Parathyroid adenoma (tissue), 2 donors: ENCODE results near the gene LTBP4.

Experiments
- H2AFZ ChIP-seq: fragments of 300-600 bp; sonication (generic); one replicate; pipeline ENCODE4 v1.7.0; 2017; ENCODE audit warnings: antibody characterized with exemption, mild to moderate bottlenecking
- H3K27ac ChIP-seq: fragments of 300-600 bp; sonication (generic); one replicate; pipeline ENCODE4 v1.7.0; 2017
- H3K27me3 ChIP-seq: fragments of 300-600 bp; sonication (generic); one replicate; pipeline ENCODE4 v1.7.0; 2017; ENCODE audit warnings: low read length; ENCODE audit not compliant: control insufficient read depth, insufficient read depth
- H3K36me3 ChIP-seq: fragments of 300-600 bp; sonication (generic); one replicate; pipeline ENCODE4 v1.7.0; 2017; ENCODE audit warnings: low read length; ENCODE audit not compliant: control insufficient read depth, insufficient read depth
- H3K4me1 ChIP-seq: fragments of 300-600 bp; sonication (generic); one replicate; pipeline ENCODE4 v1.7.0; 2017; ENCODE audit warnings: control low read depth
- H3K4me2 ChIP-seq: fragments of 300-600 bp; sonication (generic); one replicate; pipeline ENCODE4 v1.7.0; 2017; ENCODE audit warnings: low read length
- H3K4me3 ChIP-seq: fragments of 300-600 bp; sonication (generic); one replicate; pipeline ENCODE4 v1.7.0; 2017; ENCODE audit warnings: low read depth, low read length
- H3K79me2 ChIP-seq: fragments of 300-600 bp; sonication (generic); one replicate; pipeline ENCODE4 v1.7.0; 2017; ENCODE audit warnings: control low read depth
- H3K9ac ChIP-seq: fragments of 300-600 bp; sonication (generic); one replicate; pipeline ENCODE4 v1.7.0; 2017; ENCODE audit warnings: mild to moderate bottlenecking
- H3K9me3 ChIP-seq: fragments of 300-600 bp; sonication (generic); one replicate; pipeline ENCODE4 v1.7.0; 2017; ENCODE audit warnings: low read length; ENCODE audit not compliant: control insufficient read depth
- TF ChIP-seq, protein P1 (sequence below): fragments of 300-600 bp; sonication (generic); IDR thresholded peaks from one replicate; pipeline ENCODE4 v1.7.0; 2017; ENCODE audit warnings: antibody characterized with exemption, mild to moderate bottlenecking
- donor health status: primary hyperparathyroidism.

The LTBP4 gene

DNA sequence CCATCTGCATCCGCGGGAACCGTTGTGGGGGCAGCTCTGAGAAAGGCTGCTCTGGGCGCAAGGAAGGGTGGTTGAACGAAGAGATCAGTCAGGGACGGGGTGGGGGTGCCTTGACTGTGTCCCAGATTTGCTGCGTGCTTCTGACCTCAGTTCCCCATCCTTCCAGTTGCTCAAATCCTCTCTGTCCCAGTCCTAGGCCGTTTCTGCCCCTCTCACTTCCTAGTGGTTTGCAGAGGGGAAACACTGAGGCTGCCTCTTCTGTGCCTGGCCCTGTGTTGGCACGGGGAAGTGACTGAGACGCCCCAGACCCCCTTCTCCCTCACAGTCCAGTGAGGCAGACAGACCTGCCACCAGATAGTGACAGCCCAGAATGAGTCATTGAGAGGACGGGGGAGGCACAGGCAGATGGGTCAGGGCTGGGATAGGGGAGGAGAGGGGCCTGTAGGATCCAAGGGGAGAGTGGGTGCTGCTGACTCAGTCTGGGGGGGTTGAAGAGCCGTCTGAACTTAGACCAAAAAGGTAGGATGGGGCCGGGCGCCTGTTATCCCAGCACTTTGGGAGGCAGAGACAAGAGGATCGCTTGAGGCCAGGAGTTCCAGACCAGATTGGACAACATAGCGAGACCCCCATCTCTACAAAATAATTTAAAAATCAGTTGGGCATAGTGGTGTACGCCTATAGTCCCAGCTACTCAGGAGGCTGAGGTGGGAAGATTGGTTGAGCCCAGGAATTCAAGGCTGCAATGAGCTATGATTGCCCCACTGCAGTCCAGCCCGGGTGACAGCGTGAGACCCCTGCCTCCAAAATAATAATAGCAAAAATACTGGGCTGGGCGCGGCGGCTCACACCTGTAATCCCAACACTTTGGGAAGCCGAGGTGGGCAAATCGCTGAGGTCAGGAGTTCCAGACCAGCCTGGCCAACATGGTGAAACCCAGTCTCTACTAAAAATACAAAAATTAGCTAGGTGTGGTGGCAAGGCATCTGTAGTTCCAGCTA lies 62.8 kb downstream of the LTBP4 start:
- Histone ChIP-seq H3K9ac (no peak overlapping the region), H3K4me3 (peak overlapping the region; percentile 79), H3K36me3 (no peaks in the 10 kb centered on the region), H3K4me1 (peaks cover 5% of the 10 kb centered on the region), H3K4me2 (peak overlapping the region; percentile 93), H3K27ac (peak overlapping the region; percentile 48), H2AFZ (peak overlapping the region; percentile 60), H3K79me2 (no peaks in the 10 kb centered on the region), H3K27me3 (no peaks in the 10 kb centered on the region), H3K9me3 (no peaks in the 10 kb centered on the region)
- TF ChIP-seq, protein P1, sequence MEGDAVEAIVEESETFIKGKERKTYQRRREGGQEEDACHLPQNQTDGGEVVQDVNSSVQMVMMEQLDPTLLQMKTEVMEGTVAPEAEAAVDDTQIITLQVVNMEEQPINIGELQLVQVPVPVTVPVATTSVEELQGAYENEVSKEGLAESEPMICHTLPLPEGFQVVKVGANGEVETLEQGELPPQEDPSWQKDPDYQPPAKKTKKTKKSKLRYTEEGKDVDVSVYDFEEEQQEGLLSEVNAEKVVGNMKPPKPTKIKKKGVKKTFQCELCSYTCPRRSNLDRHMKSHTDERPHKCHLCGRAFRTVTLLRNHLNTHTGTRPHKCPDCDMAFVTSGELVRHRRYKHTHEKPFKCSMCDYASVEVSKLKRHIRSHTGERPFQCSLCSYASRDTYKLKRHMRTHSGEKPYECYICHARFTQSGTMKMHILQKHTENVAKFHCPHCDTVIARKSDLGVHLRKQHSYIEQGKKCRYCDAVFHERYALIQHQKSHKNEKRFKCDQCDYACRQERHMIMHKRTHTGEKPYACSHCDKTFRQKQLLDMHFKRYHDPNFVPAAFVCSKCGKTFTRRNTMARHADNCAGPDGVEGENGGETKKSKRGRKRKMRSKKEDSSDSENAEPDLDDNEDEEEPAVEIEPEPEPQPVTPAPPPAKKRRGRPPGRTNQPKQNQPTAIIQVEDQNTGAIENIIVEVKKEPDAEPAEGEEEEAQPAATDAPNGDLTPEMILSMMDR: no peak

DNA sequence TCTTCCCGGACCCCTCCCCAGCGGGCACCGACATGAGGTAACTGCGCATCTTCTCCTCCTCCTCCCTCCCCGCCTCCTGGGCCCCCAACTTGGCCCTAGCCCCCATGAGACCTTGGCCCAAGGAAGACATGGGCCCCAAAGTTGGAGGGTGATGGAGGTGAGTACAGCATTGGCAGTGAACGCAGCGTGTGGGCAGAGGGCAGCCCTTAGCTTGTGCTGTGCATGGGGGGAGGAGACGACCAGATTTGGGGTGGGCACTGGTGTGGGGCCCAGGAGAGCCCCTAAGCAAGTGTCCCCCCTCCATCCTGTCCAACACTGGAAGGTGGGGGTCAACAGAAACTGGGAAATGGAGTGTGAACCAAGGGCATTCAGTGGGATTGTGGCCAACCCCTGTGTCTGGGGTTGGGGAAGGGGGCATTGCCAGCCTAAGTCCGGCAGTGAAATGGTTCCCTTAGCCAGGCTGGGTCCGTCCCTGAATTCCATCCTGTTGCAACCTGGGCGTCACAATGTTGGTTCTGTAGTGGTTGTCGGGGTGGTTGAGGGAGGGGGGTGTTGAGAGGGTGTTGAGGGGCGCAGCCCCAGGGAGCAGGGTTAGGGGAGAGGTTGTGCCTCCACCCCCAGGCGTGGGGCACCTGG lies 65.8 kb downstream of the LTBP4 start:
- no peak overlapping the region for H3K4me2 ChIP-seq
- H2AFZ ChIP-seq: no peak overlapping the region
- no peaks in the 10 kb centered on the region for H3K9me3 ChIP-seq
- no peaks in the 10 kb centered on the region for H3K36me3 ChIP-seq
- H3K4me1 ChIP-seq: peaks cover 5% of the 10 kb centered on the region
- H3K9ac ChIP-seq: no peak overlapping the region
- H3K79me2 ChIP-seq: no peaks in the 10 kb centered on the region
- H3K27me3 ChIP-seq: no peaks in the 10 kb centered on the region
- H3K27ac ChIP-seq: no peak overlapping the region
- no peak overlapping the region for H3K4me3 ChIP-seq
- TF ChIP-seq, protein P1: no peak

DNA sequence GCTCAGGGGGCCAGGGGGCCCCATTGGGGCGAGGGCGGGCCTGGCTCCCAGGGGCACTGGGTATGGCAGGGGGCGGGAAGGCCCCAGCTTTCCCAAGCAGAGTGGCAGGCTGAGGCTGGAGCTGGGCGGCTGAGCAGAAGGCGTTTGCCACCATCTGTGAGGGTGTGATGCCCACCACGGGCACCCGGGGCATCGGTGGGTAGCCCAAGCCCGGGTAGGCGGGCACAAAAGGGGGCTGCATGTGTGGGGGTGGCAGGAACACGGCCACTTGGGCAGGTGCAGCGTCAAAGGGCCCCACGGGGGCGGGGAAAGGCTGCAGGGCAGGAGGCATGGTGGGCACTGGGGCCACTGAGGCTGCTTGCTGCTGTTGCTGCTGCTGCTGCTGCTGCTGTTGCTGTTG lies 66.4 kb downstream of the LTBP4 start:
- Histone ChIP-seq H3K9me3 (no peaks in the 10 kb centered on the region), H3K27ac (no peak overlapping the region), H3K36me3 (no peaks in the 10 kb centered on the region), H3K79me2 (no peaks in the 10 kb centered on the region), H3K4me3 (no peak overlapping the region), H3K4me2 (no peak overlapping the region), H3K4me1 (peaks cover 5% of the 10 kb centered on the region), H2AFZ (no peak overlapping the region), H3K9ac (no peak overlapping the region), H3K27me3 (no peaks in the 10 kb centered on the region)
- TF ChIP-seq, protein P1: no peak

DNA sequence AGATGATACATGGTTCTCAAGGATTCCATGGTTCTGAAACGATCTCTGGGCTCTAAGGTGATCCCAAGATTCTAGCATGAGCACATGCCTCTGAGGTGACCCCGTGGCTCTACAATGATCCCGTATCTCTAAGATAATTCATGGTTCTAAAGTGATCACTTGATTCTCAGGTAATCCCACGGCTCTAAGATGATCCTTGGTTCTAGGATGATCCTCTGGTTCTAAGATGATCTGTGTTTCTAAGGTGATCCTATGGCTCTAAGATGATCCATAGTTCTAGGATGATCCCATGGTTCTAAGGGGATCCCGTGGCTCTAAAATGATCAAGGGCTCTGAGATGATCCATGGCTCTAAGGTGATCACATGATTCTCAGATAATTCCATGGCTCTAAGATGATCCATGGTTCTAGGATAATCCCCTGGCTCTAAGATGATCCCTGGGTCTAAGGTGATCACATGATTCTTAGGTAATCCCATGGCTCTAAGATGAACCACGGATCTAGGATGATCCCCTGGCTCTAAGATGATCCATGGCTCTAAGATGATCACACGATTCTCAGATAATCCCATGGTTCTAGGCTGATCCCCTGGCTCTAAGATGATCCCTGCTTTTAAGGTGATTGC lies 67.9 kb downstream of the LTBP4 start:
- Histone ChIP-seq H3K4me2 (no peak overlapping the region), H3K27me3 (no peaks in the 10 kb centered on the region), H2AFZ (no peak overlapping the region), H3K4me1 (peaks cover 5% of the 10 kb centered on the region), H3K27ac (no peak overlapping the region), H3K9ac (no peak overlapping the region), H3K4me3 (no peak overlapping the region), H3K79me2 (no peaks in the 10 kb centered on the region), H3K36me3 (no peaks in the 10 kb centered on the region), H3K9me3 (no peaks in the 10 kb centered on the region)
- TF ChIP-seq, protein P1: no peak
